Activated CD4-positive, CD25-positive, alpha-beta regulatory T cell treated with anti-CD3 and anti-CD28 coated beads, Interleukin-2, amount 50 U/mL, for 72 hours (primary cell): ENCODE results near the gene TMEM59L.
"Not testable (repeated sequence)": the region's sequence is repeated elsewhere in the genome, so short reads cannot be mapped to it uniquely, and the experiment has no call there.

ENCODE experiments used
- DNase-seq: peaks from one replicate; pipeline ENCODE4 v3.0.0; 2021

The TMEM59L gene

DNA sequence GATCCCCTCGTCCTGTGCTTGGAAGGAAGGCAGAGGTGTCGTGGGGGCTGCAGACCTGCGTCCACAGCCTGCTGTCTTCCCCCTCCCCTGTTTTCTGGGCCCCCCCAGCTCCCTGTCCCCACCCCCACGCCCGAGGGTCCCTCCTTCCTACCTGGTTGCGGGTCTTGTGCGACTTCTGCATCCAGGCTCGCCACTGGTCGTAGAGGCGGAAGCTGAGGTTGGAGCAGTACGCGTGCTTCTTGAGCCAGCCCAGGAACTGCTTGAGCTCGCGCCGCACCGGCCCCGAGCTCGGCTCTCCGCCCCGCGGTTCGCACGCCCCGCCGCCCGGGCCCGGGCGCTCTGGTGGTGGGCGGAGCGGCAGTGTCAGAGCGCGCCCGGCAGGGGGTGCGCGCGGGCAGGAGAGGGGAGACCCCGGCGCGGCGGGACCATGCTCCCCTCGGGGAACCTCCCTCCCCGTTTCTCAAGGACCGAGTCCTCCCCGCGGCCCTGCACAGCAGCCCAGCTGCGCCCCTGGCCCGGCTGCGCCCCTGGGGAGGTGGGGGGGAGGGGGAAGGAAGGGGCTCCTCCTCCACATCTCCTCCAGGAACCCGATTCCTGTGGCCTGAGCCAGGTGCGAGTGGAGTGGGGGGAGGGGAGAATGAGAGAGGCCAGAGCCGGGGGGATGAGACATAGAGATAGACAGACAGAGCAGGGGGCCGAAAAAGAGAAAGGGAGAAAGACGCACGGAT is 18.4 kb upstream of the TMEM59L start:
- peak; percentile 74 for DNase-seq

DNA sequence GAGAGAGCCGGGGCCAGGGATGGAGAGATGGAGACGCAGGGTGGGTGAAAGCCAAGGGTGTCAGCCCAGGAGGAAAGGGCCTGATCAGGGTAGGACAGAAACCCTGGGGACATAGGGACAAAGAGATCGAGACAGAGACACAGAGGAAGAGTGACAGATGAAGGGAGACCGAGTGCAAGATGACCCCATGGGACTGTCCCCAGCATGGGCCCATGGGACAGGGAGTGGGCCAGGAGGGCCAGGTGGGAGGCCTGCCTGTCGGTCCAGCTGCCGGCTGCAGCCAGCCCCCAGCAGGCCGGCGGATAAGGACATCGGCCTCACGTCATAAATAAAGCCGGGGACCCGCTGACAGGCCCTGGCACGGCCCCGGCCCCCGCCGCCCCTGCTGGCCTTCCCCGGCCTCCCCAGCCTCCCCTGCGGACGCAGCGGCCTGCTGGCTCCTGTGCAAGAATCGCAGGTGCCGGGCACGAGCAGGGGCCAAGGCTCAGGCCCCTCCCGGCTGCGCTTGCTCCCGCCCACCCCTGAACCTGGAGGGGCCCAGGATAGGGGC is 17.8 kb upstream of the TMEM59L start:
- no peak for DNase-seq

DNA sequence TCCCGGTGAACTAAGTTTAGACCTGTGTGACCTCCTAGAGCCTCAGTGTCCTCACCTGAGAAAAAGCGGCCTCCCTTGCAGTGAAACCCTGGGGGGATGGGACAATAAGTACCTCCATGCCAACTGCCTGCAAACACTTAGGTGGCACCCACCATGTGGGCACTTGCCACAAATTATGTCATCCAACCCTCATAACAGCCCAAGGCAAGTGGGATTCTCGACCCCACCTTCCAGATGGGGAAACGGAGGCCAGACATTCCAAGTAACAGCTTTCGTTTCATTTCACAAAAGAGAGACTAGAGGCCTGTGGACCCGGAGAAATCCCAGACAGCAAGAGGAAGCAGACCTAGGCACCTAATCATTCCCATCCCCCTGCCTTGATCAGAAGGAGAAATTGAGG is 17.2 kb upstream of the TMEM59L start:
- DNase-seq, result no peak

DNA sequence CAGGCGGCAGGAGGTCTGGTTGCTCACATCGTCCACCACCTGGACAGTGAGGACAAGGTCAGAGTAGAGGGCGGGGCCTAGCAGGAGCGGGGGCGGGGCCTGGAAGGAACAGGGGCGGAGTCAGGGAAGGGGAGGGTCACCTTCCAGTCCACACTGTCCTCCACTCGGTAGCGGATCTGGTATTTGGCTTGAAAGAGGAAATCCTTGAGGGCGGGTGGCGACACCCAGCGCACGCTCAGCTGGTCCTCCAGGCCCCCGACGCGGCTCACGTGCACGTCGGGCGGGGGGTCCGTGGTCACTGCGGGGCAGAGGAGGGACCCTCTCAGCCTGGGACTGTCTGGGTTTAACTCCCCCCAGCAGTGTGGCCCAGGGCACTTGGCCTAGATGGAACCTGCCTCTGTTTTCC is 15.9 kb upstream of the TMEM59L start:
- no peak for DNase-seq

DNA sequence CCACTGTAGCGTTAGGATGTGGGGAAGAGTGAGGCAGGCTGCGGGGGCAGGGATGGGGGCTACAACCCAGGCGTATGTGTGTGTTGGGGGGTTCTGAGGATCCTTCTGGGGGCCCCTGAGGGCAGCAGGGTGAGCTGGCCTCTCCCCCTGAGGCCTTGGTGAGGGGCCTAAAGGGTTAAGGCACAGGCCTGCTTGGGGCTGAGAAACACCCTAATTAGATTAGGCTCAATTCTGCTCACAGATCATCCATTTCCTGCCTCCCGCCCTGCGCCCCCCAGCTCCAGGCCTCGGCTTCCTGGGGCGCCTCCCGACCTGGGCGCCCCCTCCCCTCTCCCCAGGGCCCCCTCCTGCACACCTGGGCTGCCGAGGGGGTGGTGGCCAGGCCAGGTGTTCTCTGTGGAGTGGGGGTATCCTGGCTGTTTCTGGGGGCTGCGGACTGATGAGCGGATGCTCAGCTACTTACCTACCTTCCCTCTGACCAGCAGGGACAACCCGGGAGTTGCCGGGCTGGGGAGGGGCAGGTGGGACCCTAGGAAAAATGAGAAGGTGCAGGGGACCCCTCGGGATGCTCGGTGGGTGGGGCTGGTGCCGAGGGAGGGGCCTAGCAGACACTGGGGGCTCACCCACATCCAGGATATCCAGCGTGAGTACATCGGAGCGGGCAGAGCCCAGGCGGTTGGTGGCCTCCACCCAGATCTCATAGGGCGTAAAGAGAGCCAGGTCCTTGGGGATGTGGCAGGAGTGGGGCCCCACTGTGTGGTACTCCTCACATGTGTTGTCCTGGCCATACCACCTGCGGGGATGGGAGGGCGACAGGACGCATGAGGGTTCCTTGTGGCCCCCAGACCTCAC is 14.6 kb upstream of the TMEM59L start:
- DNase-seq, result no peak

DNA sequence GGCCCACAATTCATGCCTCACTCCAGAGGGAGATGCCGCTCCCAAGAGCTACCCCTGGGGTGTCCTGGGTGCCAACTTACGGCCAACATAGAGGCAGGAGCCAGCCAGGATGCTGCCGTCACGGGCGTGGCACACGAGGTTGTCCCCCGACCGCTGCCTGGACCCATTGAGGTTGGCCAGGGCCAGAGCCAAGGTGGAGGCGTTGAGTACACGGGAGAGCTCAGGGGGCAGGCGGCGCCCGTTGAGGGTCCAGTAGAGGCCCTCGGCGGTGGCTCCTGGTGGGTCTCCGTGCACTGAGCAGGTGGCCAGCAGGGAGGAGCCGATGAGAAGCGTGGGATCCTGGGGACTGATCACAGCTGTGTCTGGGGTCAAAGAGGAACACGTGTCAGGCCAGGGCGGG is 13.2 kb upstream of the TMEM59L start:
- DNase-seq, result no peak

DNA sequence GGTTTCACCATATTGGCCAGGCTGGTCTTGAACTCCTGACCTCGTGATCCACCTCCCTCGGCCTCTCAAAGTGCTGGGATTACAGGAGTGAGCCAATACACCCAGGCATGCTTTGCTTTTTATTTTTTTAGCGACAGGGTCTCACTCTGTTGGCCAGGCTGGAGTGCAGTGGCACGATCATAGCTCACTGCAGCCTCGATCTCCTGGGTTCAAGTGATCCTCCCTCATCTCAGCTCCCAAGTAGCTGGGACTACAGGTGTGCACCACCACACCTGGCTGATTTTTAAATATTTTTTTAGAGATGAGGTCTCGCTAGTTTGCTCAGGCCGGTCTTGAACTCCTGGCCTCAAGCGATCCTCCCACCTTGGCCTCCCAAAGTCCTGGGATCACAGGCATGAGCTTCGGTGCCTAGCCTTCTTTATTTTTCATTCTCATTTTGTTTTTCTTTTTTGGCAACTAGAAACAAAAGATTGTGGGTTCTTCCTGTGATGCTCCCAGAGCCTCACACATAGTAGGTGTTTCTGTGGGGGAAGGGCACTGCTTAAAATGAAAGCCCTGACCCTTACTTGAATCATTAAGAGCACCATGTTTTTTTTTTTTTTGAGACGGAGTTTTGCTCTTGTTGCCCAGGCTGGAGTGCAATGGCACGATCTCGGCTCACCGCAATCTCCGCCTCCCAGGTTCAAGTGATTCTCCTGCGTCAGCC is 11.8 kb upstream of the TMEM59L start:
- not testable (repeated sequence) for DNase-seq

DNA sequence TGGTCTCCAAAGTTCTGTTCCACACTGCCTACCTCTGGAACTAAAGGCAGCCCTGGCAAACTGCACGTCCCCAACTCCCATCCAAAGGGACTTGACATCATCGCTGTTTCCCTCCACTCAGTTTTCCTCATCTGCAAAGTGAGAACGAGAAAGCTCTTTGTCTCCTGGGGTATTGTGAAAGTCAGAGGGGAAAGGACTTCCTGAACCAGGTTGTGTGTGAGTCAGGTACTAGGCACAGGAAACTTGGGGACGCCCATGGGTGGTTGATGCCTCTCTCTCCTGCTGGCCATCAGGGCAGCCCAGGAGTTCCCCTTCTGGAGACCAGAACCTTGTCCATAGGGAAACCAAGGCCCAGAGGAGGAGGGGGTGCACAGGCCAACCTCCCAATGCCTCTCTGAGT is 10.8 kb upstream of the TMEM59L start:
- DNase-seq, result no peak

DNA sequence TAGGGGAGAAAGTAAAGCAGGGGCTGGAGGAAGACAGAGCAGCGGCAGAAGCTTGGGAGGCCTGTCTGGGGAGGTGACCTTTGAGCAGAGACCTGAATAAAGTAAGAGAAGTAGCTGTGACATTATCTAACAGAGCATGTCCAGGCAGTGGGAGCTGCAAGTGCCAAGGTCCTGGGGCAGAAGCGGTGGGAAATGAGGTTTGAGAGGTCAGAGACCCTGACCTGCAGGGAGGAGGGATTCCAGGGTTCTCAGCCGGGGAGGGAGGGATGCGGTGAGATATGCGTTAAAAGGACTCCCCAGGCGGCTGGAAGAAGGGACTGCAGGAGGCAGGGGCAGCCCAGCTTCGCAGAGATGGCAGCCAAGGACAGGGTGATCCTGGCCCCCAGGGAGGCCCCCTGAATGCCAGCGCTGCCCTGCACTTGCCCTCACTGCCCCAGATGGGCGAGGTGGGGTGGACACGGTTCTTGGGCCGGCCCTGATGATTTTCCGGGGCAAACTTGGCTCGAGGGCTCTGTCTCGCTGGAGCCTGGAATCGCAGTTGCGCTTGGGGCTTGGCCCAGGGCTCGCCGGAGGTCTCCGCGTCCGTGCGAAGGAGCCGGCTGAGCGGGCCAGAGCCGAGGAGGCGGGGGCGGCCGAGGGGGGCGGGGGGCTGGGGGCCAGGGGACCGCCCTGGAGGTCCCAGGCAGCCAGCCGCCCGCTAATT is 9.3 kb upstream of the TMEM59L start:
- DNase-seq, result no peak

DNA sequence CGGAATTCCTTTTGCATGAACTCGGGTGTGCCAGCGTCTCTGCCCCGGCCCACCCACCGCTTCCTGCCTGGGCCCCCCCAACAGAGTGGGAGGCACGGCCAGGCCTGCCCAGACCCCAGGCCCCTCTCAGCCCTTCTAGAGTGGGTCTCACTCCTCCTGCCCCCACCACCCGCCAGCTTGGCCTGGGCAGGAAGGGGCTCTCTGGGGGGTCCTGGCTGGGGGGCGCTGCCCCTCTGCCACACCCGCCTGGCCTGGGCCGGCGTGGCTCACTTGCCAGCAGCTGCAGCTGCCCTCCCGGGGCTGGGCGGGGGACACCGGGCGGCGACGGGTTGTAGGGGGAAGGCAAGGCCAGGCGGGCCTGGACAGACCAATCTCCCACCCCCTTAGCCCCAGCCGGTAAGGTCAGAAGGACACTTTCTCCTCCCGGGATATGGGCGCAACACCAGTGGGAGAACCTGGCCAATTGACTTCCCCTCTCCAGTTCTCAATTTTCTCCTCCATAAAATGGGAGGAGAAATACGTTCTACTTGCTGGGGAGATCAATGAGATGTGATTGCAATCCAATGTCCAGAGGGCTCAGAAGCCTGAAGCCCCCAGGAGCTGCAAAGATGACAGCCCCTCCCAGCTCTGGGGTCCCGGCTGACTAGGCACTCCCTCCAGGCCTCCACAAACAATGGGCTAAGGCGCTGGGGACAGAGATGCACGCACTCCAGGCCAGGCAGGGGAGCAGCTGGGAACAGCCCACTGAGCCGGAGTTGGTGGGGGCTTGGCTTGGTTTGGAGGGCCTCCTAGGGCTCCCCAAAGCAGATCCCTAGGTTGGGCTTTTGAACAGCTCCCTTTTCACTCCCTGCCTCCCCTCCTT is 8.5 kb upstream of the TMEM59L start:
- no peak for DNase-seq

DNA sequence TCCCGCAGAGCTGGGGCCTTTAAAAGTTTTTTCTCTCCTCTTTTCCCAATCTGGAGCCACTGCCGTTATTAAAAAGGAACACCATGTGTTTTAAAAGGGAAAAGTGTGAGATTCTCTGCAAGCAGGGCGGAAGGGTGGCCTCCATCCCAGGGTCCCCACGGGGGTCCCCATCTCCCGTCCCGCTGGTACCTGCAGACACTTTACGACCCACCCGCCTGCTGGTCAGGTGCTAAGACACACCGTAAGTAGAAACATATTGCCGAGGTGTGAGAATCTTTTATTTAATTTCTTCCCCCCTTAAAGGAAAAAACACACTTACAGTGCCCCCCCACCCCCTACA is 7.9 kb upstream of the TMEM59L start:
- no peak for DNase-seq

DNA sequence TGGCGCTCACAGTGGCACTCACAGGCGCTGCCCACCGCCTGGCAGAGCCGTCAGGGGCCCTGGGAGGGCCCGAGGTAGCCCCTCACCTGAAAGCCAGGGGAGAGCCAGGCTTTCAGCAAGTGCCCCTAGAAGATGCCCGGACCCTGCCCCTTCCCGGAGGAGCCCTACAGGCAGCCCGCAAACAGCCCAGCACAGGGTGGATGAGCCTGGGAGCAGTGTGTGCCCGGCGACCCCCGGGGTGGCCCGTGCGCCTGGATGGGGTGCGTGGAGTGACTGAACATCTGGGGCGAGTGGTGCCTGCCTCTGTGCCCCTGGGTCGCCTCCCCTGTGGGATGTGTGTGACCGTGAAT is 7.5 kb upstream of the TMEM59L start:
- no peak for DNase-seq

DNA sequence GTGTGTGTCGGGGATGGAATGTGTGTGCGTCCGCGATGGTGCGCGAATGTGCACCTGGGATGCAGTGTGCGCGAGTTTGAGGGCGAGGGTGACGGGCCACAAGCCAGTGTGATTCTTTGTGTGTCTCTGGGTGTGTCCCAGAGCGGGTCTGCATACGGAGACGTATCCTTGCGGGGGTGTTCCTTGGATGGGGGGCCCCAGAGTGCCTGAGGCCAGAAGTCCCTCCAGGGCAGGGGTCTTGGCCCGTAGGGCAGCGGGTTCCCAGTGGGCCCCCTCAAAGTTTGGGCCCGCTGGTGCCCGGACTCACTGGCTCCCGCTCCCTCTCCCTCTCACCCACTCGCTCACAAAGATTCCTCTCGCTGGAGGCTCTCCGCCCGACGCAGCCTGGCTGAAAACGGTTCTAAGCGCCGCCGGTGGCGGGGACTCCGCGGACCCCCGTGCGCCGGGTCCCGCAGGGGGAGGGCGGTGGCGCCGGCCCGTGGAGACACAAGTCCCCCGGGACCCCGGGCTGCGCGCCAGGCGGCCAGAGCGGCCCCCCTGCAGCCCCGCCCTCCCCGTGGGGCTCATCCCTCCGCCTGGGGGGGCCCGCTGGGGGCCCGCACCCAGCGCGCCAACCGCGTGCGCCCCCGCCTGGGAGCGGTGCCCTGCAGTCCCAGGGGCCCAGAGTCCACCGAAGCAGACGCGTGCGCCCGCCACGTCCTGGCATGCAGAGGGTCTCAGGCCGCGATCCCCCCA is 7.0 kb upstream of the TMEM59L start:
- DNase-seq, result no peak

DNA sequence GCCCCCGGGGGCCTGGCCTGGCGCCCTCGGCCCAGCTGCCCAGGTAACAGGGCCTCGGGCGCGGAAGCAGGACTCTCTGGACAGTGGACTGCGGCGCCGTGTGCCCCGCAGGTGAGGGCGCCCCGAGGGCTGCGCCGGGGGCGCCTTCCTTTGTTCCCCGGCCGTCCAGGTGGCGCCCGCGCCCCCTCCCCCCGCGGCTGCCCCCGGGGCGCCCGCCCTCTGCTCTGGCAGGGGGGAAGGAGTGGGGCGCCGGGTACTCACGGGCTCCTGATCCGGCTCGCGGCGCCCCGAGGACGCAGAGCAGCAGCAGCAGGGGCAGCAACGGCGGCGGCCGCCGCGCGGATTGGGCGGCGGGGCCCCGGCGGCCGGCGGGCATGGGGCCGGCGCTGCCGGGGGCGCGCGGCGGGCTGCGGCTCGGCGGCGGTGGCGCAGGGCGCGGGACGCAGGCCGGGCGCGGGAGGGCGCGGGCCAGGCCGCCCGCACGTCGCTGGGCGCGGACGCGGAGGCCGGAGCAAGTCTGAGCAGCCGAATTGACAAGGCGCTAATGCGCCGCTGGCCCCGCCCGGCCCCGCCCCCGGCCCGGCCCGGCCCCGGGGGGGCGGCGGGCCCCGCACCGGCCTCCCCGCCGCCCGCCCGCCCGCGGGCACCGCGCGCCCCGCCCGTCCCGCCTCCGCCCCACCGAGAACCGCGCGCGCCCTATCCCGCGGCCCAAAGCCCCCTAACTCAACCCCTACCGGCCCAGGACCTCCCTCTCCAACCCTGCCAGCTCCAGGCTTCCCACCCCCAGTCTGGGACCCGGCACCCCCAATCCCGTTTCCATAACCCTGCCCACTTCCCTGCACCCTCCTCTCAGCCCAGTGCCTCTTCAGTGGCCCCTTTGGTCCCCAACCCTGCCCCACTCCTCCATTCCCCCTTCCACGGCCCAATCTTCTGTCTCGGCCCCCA is 6.1 kb upstream of the TMEM59L start, which contains the start of gene CRLF1:
Gene CRLF1, minus strand, starts transcription at position 519 of the 945 bp plus-strand sequence. Its CDS starts 143 bp downstream, at position 376.
- DNase-seq, result no peak

DNA sequence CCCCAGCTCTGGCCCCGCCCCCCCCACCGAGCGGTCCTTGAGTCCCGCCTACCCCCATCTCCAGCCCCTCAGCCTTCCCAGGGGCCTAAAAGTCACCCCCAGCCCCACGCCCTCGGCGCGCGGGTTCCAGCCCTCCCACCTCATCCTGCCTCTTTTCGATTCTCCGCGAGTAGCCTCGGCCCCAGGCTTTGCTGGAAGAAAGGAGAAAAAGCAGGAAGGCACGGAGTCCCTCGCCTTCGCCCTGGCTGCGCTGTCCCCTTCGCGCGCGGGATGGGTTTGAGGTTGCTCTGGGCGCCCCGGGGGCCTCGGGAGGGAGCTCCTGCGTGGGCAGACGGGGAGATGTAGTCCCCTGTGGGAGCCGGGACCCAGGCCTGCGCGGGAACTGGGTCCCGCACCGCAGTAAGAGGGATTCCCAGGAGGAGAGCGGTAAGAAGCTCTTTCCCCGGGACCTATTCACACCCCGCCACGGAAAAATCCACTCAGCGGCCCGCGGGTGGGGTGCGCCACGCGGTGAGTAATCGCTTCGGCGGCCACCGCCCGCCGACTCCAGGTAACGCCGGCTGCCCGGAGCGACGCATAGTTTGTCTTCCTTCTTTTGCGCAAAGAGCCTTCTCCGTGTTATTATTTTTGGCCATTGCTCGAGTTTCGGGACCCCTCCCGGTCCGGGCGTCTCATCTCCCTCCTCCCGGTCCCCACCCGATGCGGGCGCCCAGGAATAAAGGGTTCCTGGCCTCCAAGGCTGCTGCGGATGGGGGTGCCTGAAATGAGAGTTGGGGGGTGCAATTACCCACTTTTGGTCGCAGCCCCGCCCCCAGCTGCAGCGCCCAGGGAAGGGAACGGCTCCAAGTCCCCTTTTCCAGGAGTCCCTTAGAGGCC is 5.2 kb upstream of the TMEM59L start:
- DNase-seq, result no peak

DNA sequence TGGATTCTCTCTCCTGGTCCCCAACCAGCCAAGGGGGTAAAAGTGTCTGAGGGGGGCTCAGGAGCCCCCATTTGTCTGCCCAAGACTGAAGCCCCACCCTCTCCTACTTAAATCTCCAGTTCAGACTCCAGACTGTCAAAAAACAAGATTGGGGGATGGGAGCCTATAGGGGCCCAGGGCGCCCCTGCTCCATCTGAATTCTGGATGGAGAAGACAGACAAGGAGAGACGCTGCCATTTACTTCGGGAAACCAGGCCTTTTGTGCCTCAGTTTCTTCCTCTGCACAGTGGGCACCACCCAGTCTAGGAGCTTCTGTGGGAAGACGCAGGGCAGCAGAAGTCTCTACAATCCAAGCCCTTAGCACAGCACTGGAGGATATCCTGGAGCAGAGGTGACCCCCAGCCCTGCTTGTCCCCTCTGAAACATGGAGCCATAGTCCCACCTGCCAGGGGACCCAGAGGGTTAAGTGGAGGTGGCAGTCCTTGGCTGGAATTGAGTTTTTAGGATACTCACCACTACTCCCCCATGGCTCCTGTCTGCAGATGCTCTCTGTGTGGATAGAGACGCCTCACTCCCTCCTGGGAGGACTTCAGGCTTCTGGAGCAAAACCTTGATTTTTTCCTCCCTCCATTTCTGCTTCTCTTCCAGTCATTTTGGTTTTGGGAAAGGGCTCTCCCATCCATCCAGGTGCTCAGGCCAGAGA is 4.4 kb upstream of the TMEM59L start:
- no peak for DNase-seq

DNA sequence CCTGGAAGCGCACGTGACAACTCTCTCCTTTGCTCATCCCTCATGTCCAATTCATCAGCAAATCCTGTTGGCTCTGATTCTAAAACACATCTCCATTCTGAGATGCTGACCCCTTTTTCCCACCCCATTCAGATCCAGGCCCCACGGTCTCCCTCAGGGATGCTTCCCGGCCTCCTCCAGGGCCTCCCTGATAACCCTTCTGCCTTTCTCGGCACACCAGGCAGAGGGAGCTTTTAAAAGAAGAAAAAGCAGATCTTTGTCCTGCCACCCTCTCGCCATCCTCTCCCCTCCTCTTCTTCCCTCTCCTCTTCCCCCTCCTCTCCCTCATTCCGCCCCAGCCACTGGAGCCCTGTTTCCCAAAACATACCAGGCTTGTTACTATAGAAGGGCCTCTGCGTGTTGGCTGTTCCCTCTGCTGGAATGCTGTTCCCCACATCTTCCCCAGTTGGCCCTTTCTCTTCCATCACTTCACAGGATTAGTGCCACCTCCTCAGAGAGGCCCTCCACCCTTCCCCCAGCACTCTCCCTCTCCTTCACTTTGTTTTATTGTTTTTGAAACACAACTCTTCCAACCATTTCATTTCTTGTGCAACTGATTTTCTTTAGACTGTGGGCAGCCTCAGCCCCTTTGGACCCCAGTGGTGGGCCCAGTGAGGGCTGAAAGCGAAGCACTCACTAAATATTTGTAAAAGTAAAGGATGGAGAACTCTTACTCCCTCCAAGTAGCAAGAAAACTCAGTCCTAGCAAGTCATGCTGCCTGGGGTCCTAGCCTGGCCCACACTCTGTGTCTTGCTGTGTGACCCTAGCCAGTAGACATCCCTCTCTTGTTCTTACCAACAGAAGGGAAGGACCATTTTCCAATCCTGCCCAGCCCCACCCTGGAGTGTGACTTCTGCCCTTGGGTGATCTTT is 3.6 kb upstream of the TMEM59L start:
- no peak for DNase-seq
